ENCODE data around the gene DDX42.

The DDX42 gene, protein sequence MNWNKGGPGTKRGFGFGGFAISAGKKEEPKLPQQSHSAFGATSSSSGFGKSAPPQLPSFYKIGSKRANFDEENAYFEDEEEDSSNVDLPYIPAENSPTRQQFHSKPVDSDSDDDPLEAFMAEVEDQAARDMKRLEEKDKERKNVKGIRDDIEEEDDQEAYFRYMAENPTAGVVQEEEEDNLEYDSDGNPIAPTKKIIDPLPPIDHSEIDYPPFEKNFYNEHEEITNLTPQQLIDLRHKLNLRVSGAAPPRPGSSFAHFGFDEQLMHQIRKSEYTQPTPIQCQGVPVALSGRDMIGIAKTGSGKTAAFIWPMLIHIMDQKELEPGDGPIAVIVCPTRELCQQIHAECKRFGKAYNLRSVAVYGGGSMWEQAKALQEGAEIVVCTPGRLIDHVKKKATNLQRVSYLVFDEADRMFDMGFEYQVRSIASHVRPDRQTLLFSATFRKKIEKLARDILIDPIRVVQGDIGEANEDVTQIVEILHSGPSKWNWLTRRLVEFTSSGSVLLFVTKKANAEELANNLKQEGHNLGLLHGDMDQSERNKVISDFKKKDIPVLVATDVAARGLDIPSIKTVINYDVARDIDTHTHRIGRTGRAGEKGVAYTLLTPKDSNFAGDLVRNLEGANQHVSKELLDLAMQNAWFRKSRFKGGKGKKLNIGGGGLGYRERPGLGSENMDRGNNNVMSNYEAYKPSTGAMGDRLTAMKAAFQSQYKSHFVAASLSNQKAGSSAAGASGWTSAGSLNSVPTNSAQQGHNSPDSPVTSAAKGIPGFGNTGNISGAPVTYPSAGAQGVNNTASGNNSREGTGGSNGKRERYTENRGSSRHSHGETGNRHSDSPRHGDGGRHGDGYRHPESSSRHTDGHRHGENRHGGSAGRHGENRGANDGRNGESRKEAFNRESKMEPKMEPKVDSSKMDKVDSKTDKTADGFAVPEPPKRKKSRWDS

DNA sequence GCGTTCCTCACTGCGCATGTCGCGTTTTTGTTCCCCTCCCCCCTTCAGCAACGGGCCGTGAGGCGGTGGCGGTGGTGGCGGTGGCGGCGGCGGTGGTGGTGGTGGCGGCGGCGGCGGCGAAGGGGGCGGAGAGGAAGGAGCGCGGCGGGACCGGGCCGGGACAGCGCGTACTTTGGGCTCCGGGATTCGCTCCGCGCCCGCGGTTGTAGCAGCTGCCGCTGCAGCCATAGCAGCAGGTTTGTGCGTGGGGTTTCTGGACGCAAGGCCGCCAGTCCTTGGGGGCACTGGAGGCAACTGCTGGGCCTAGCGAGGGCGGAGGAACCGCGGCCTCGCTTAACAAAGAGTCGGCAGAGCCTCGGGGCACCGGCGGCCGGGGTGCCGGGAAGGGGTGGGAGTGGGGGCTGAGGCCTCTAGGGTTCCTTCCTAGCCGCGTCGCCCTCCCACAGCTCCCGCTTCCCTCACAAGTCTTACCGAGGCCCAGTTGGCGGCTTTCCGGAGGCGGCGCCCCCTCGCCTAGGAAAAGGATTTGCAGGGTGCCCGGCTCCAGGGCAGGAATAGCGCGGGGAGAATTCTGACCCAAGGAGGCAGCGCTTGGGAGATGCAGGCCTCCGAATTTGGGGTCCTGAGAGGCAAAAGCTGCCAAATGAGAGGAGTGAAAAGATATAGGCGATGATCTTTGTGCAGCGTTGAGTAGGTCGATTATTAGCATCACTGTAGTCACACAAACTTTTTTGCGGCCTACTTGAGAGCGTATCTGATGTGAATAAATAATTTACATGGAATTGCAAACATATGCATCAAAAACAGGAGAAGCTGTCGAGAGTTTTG lies at the start of gene DDX42:
Gene DDX42, plus strand, starts transcription at position 30 of the 828 bp plus-strand sequence. CDS start 12,880 bp downstream, outside the sequence.
- DNase-seq (ENCODE audit: low spot score): no peak

DNA sequence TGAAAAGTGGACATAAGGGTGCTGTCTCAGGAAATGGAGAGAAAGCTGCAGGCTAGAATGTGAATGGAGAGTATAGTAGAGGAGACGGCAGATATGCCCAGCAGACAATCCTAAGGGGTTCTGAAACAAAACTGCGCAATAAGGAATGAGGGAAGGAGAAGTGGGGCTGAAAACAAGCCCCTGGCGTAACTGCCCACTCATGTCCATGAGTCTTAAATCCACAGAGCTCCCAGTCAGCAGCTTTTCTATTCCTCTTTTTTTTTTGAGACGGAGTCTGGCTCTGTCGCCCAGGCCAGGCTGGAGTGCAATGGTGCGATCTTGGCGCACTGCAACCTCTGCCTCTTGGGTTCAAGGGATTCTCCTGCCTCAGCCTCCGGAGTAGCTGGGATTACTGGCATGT lies 38.3 kb upstream of the DDX42 start:
- no peak for DNase-seq (ENCODE audit: low spot score)

DNA sequence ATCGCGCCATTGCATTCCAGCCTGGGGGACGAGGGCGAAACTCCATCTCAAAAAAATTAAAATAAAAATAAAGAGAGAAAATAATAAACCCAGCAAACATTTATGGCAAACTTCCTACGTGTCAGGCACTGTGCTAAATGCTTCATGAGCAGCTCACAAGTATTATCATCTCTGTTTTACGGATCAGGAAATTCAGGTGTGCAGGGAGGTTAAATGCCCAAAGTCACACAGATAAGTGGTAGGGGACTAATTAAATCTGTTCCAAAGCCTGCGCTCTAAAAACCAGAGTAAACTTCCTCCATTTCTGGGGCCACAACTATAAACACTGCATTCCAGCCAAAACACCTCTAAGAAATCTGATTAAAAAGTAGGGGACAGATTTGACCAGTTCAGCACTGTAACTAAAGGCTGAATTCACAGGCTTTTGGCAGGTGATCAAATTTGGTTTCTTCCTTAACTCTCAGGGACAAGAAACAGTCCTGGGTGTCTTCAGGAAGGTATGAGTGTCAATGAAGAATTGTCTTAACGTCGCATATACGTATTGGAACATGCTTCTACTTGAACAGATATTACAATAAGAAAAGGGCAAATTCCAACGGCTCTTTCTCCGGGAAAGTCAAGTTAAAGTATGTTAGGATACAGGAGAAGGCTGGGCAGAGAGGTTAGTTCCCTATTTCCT lies 33.4 kb upstream of the DDX42 start:
- no peak for DNase-seq (ENCODE audit: low spot score)

DNA sequence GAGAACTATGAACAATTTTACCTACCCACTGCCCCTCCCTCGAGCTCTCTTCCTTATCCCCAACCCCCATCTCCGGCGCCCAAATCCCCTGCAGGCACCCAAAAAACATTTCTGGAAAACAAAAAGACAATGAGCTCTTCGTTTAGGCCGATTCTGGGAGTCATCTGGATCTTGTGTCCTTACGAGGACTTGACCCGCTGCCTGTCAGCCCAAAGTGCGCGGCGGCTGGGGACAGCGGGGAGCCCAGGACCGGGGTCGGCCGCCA lies 32.9 kb upstream of the DDX42 start:
- no peak for DNase-seq (ENCODE audit: low spot score)

DNA sequence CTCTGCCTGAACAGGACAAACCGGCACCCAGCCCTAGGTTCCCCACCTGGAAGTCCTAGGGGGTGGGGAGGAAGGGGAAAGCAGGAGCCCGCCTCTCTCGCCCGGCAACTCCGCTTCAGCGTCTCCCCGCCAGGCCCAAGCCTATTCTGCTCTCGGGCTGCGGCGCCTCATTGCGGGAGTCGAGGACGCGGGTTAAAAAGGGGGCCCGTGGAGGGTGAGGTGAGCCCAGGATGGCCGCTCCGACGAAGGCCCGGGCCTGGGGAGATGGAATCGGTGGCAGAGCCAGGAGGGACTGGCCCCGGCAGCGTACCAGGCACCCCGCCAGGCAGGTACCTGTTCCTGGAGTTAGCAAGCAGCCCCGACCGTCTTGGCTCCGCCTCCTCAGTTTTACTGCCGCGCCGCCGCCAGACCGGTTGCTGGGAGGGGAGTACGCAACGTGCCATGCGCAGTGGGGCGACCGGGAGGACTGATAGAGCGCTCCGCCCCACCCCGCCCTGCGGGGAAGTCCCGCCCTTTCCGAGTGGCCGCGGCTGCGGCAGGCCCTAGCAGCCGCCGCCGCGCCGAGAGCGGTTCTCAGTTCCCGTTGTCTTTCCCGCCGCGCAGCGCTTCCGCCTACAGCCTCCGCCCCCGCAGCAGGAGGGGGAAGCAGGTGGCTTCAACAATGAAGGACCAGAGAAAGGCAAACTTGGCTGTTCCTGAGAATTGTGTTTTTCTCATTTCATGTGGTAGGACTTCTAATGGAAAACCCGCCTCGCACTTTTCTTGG lies 32.4 kb upstream of the DDX42 start, which contains the start of gene STRADA:
Gene STRADA, minus strand, starts transcription at position 392 of the 766 bp plus-strand sequence. CDS start 13,430 bp downstream, outside the sequence.
- peak; percentile 98 for DNase-seq (ENCODE audit: low spot score)

DNA sequence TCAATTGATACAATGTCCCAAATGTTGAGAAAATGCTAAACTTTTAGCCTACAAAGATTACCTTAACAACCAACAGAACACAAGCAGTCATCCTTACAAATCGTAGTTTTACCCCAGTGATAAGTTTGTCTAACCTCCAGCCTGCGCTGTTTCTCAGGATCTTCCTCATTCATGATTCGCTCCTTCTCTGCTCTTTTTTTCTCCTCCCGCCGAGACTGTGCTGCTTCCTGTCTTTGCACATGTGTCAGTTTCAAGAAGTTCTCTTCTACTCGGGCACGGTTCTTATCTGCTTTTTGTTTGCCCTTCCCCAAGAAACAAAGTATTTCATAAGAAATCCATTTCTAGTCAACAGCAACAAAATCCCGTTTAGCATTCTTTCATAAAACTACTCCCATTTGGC lies 22.2 kb upstream of the DDX42 start:
- peak; percentile 47 for DNase-seq (ENCODE audit: low spot score)

DNA sequence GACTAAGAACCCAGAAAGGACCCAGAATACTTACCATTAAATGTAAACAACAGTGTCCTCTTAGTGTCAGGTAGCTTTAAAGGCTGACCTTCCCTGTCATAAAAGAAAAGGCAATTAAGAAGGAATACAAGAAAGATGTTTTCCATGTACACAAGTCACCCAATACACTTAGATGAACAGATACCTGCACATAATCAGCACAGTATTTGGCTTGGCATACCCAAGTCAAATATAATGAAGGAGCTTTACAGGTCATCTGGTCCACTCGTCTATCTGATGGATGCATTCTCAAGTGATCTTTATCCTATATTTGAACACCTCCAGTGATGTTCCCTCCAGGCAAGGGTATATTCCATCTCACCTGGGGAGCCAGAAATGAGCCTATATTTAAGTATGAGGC lies 21.3 kb upstream of the DDX42 start:
- DNase-seq (ENCODE audit: low spot score): no peak

DNA sequence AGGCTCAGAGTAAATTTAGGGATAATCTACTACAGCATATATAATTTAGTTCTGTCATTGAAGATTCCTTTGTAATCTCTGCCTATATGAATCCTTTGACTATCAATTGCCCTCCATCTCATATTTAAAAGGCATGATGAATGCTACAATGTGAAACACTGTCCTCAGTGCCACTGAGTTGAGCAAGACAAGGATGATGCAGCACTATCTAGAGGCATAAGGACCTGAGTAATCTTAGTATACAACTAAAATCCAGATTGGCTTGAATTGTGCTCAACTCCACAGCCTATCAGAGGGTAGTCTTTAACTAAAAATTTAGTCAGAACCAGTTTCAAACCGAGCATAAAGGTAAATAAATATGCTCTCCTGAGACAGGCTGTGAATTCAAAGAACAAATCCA lies 20.8 kb upstream of the DDX42 start:
- DNase-seq (ENCODE audit: low spot score): no peak

DNA sequence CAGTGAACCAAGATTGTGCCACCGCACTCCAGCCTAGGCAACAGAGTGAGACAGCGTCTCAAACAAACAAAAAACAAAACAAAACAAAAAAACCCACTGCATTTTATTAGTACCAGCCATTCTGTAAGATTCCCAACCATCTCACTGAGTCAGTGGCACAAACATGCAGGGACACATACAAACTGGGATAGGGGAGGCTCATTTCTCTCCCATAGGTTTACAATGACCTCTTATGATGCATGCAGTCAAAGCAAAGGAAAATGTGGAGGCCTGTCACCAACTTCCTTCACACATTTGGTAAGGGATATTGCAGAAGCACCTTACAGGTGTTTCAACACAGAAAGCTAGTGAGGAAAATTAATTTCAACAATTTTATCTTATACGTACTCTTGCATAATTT lies 19.9 kb upstream of the DDX42 start:
- DNase-seq (ENCODE audit: low spot score): no peak

DNA sequence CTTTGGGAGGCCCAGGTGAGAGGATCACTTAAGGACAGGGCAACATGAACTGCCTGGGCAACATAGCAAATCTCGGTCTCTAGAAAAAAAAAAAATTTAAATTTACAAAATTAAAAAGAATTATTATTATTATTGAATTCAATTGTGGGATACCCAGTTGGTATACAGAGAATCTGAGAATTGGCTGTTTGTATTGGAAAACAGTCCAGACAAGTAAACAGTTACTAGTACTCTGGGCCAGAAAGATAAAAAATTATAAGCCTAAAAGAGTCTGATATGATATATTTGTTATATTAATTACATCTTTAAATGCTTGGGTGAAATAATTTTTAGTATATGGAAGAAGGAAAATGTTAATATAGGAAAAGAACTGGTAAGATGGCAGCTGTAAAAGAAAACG lies 15.5 kb upstream of the DDX42 start:
- DNase-seq (ENCODE audit: low spot score): no peak

DNA sequence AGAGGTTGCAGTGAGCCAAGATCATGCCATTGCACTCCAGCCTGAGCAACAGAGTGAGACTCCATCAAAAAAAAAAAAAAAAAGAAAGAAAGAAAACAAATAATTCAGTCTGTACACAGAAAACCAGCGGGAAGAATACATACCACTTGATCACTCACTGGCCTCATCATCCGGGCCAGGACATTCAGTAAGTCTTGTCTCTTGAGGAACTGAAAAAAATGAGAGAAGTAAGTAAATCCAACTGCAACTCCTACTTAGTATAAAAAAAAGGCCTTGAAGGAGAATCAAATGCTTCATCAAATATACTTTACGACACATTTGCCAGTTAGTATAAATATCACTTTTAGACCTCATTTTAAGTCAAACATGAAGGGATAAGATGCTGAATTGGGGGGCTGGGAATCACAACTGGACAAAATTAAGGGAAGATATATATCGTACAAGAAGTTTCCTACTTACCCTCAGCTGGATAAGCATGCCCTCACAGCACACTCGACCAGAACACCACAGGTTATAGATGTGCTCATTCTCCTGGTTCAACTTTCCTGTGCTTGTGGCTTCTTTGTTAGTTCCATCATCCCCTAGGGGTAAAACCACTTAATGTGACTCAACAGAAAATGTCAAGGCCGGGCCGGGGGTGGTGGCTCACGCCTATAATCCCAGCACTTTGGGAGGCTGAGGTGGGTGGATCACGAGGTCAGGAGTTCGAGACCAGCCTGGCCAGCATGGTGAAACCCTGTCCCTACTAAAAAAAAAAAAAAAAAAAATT lies 13.0 kb upstream of the DDX42 start:
- no peak for DNase-seq (ENCODE audit: low spot score)

DNA sequence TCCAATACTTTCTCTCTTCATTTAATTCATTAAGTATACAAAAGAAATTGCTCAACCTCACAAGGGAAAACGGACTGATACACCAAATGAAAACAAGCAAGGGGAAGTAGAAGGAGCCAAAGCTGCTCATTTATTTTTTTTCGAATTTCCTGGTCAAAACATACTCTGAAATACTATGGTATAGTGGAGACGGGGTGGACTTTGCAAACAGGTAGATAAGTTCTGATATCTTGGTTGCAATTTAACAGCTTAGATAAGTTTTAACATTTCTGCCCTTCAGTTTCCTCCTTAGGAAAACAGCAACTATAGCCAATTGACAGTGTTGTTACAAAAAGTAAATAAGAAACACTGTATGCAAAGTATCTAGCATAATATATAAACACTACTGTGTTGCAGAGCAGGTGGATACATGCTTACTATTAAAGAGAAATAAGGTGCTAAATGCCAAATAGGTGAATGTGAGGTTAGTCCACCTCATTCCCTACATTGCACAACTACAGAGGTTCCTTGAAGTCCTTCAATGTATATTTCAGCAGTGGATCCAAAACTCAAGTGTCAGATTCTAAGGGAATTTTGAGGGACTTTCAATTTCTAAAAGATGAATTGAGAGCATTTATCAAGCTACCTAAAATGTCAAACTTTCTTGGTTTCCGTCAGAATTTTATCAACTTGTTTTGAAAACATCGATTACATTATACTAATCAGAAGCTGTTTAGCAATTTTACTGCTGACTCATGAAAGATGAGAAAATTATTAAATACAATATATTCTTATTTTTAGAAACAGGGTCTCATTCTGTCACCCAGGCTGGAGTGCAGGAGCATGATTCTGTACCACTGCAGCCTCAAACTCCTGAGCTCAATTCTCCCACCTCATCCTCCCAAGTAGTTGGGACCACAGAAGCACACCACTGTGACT lies 11.6 kb upstream of the DDX42 start:
- no peak for DNase-seq (ENCODE audit: low spot score)

DNA sequence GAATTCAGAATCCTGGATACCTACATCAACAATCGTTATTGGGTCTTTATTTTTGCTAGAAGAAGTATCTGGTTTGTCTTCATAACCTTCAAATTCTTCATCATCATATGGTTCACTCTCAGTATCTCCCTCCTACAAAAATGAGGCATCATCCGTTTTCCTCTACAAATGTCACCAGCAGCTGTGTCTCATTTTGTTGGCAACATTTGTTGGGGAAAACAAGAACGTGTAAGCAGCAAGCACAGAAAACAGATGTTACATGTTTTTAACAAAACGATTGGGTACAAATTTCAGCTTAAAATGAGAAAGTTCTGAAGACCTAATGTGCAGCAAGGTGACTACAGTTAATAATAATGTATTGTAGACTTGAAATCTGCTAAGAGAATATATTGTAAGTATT lies 9.3 kb upstream of the DDX42 start:
- peak; percentile 62 for DNase-seq (ENCODE audit: low spot score)

DNA sequence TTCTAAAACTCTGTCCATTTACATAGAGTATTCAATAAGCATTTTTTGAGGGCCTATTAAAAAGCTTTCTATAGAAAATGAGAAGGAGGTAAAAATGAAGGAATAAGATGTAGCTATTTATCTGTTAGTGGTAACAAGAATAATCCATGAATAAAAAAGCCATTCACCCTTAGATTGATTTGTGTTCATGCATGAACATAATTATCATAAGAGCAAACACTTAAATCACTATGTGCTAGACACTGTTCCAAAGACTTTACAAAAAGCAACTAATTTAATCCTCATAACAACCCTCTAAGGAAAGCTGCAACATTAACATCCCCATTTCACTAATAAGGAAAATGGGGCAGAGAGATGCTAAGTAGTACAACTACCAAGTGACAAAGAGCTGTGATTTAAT lies 7.2 kb upstream of the DDX42 start:
- DNase-seq (ENCODE audit: low spot score): no peak

DNA sequence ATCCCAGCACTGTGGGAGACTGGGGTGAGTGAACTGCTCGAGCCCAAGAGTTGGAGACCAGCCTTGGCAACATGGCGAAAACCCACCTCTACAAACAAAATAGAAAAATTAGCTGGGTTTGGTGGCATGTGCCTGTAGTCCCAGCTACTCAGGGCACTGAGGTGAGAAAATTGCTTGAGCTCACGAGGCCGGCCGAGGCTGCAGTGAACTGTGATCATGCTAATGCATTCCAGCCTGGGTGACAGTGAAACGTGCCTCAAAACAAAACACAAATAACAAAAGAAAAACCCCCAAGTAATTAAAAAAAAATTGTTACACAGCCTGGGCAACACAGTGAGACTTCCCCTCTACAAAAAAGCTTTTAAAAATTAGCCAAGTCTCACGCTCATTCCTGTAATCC lies 5.5 kb upstream of the DDX42 start:
- DNase-seq (ENCODE audit: low spot score): no peak

DNA sequence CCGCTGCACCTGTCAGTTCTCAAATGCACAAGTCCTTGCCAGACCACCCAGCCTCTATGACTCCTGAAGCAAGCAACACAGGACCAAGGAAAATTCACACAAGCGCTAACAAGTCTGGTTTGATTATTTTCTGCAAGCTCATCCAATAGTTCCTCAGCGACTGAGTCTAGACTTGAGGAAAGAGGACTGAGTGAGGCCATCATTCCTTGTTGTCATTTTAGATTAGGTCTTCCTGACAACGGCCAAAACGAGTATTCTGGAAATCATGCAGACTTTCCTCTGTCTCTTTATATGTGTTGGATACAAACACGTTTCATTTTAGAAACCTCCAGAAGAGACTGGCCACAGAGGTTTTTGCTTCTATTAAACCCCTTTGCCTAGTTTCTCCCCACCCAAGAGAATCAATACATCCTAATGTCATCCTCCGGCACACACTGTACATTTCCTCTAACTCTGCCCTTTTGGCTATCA lies 1.1 kb upstream of the DDX42 start:
- DNase-seq (ENCODE audit: low spot score): peak; percentile 7

DNA sequence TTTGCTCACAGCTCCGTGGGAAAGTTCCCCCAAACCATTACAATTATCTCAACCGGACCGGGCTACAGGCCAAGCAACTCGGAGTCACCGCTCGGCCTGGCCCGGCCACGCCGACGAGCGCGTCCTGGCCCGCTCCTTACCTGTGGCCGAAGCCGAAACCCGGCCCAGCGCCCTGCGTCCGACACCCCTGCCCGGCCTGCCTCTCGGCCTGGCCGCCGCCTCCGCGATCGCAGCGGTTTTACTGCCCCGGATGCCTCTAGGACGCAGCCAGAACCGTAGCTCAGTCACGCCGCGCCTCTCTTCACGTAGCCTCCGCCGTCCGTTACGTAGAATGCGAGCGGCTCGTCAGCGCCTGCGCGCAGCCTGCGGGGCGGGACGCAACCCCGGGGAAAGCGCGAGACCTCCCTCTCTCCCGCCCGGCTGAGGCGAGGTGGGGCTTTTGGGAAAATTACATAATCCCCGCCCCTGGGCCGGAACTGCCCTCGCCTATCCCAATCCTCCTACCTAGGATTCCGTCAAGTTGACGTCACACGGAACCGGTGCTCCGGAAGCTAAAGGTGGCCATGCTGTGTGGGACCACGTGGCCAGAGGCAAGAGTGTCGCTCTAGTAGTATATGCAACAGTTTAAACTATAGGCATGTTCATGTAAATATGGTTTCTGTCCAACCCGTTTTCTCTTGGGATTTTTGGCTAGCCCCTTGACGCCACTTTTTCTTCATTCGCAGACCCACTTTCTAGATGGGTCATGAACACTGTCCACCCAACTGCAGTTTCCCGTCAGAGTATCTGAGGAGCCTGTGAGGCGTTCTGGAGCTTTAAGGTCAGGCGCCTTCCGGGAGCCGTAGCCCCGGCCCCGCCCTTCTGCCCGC lies 464 bp upstream of the DDX42 start, which contains the start of gene CCDC47:
Gene CCDC47, minus strand, starts transcription at position 326 of the 869 bp plus-strand sequence. CDS start 7,422 bp downstream, outside the sequence.
- DNase-seq (ENCODE audit: low spot score): peak; percentile 99

DNA sequence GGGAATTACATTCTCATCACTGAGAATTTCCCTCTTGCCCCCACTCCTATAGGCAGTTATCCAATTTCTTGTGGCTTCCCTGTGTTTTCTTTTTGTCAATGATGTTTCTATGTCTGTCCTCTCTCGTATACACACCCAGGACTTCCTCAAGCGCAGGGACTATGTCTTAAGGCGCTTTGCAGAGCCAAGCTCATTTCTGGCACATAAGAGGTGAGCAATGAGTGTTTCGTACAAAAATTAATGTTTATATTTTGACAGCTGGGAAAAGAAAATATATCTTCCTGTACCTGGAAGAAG lies 947 bp downstream of the DDX42 start:
- DNase-seq (ENCODE audit: low spot score): no peak

Measured in Ammon's horn (tissue), 1 donor.